ENCODE measurements around the gene FEM1A.
"Not testable (repeated sequence)": the region's sequence is repeated elsewhere in the genome, so short reads cannot be mapped to it uniquely, and the experiment has no call there.

The FEM1A gene

DNA sequence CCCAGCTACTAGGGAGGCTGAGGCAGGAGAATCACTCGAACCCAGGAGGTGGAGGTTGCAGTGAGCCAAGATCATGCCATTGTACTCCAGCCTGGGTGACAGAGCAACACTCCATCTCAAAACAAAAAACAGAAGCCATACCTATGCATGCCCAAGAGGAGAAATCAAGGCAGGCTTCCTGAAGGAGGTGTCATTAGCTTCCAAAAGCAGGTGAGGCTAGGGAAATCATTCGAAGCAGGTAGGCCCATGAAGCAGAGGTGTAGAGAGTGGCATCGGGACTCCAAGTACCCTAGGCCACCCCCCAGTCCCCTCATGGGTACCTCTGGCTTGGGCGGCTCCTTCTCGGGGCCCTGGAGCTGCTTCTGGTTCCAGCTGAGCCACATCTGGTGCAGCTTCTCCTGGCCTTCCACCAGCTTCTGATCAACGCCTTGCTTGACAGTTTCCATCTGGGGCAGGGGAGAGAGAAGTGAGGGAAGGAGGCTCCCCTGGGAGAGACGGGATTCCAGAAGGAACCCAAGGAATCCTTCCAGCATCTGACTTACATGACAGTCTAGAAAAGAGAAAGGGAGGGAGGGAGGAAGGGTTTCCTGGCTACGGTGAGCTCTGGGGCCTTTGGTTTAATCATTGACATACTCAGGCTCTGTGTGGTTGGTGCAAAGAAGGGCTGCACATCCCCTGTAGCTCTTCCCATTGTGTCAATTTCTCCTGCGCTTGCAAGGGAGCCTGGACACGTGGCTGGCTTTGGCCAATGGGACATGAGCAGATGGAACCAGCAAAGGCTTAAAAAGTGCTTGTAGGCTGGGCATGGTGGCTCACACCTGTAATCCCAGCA lies 53.0 kb downstream of the FEM1A start:
- no peak overlapping the region for H3K4me3 ChIP-seq (ENCODE audit: low read length)
- TF ChIP-seq ZNF274 (IDR thresholded peaks at IDR 0.05; ENCODE audit: low read depth, low read length): no peak

DNA sequence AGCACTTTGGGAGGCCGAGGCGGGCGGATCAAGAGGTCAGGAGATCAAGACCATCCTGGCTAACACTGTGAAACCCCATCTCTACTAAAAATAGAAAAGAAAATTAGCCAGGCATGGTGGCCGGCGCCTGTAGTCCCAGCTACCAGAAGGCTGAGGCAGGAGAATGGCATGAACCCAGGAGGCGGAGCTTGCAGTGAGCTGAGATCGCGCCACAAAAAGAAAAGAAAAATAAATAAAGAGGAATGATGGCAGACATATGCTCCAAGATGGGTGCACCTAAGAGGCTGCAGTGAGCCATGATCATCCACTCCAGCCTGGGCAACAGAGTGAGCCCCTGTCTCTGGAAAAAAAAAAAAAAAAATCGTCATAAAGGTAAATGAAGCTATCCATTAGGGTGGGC lies 54.4 kb downstream of the FEM1A start:
- H3K4me3 ChIP-seq (ENCODE audit: low read length): not testable (repeated sequence)

GRCh38 chr19:4847190-4847973 lies 55.8 kb downstream of the FEM1A start:
- H3K4me3 ChIP-seq (ENCODE audit: low read length): no peak overlapping the region
- TF ChIP-seq ZNF274 (IDR thresholded peaks at IDR 0.05; ENCODE audit: low read depth, low read length): no peak

- H3K4me3 ChIP-seq (ENCODE audit: low read length): no peak overlapping the region
- no peak for TF ChIP-seq ZNF274 (IDR thresholded peaks at IDR 0.05; ENCODE audit: low read depth, low read length)
Measured at GRCh38 chr19:4849019-4849418, 57.5 kb downstream of the FEM1A start.

Measured in GM08714 (cell line).